A549 (cell line): Measurements from ENCODE around the gene KIAA0753.

Source experiments
- CTCF ChIP-seq: fragments of >200 bp; sonication (Bioruptor Twin); formaldehyde crosslinking; IDR thresholded peaks from 3 replicates; pipeline ENCODE4 v1.5.1; 2016
- FOXS1 ChIP-seq: fragments of 250-450 bp; sonication (Bioruptor Pico); IDR thresholded peaks from 2 replicates; pipeline ENCODE4 v1.5.0; 2020; ENCODE audit warnings: mild to moderate bottlenecking, moderate library complexity
- PHF8 ChIP-seq: fragments of 200-600 bp; sonication (generic); IDR thresholded peaks from 2 replicates; pipeline ENCODE4 v1.6.1; 2016; ENCODE audit warnings: low read depth, mild to moderate bottlenecking, antibody characterized with exemption, moderate library complexity, borderline replicate concordance

GRCh38 chr17:6643451-6644125 is 3.1 kb upstream of the KIAA0753 start:
- TF ChIP-seq CTCF (no peak), FOXS1 (CRISPR knock-in tag) (no peak), PHF8 (no peak)
